Measurements from ENCODE around the gene DLG3.

DNA sequence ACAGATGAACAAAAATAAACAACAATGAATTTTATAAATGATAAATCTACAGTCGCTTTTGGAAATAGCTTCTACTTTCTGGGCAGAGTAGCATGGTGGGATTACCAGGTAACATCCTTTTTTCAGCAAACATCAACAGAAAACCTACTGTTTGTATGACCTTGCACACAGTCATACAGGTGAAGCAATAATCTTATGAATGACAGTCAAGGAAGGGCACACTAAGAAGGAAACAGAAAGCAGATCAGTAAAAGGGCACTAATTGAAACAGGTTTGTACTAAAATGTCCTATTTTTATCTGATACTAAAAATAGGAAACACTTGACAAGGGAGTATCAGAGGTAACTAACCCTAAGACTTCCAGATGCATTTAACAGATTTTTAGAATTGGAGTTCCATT lies 108.9 kb downstream of the DLG3 start:
- TF ChIP-seq, protein P1, sequence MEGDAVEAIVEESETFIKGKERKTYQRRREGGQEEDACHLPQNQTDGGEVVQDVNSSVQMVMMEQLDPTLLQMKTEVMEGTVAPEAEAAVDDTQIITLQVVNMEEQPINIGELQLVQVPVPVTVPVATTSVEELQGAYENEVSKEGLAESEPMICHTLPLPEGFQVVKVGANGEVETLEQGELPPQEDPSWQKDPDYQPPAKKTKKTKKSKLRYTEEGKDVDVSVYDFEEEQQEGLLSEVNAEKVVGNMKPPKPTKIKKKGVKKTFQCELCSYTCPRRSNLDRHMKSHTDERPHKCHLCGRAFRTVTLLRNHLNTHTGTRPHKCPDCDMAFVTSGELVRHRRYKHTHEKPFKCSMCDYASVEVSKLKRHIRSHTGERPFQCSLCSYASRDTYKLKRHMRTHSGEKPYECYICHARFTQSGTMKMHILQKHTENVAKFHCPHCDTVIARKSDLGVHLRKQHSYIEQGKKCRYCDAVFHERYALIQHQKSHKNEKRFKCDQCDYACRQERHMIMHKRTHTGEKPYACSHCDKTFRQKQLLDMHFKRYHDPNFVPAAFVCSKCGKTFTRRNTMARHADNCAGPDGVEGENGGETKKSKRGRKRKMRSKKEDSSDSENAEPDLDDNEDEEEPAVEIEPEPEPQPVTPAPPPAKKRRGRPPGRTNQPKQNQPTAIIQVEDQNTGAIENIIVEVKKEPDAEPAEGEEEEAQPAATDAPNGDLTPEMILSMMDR (IDR thresholded peaks at IDR 0.05) = no peak
- TF ChIP-seq POLR2A (IDR thresholded peaks at IDR 0.05) = no peak
